Anterior cingulate cortex (tissue), 58 donors: ENCODE results near the gene IDNK.
"Not testable (repeated sequence)": the region's sequence is repeated elsewhere in the genome, so short reads cannot be mapped to it uniquely, and the experiment has no call there.

Experiments used
- DNase-seq, 58 donors: peaks; one replicate each; lab custom pipeline; 2025; lab: John Stamatoyannopoulos, UW

IDNK gene

DNA sequence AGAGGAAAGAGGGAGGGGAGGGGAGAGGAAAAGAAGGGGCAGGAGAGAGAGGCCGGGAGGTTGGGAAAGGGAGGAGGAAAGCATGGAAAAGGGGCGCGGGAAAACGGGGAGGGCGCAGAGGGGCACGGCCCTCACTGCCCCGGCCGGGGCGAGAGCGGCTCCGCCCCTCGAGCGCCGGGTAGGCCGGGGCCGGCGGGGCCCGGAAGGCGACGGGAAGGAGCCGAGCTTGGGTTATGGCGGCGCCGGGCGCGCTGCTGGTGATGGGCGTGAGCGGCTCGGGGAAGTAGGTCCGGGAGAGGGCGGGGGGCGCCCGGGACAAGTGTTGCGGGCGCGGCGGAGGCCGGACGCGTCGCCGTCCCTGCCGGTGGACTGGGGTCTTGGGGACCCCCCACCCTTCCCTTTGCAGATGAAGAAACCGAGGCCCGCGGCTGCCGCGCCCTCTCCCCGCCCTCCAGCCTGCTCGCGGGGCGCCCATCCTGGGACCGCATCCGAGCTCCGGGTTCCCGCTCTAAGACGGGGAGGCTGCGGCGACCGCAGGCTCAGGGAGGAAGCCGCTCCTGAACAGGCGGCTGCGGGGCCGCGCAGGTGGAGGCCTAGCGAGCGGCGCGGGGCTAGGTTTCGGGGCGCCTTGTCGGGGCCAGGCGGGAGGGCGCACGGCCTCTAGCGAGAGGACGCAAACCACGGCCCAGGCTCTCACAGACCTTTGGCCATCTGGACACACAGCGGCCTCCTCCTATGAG, at the start of gene IDNK:
TSS of gene IDNK (plus strand) at position 205 of the 740 bp plus-strand sequence. CDS start at position 234, 29 bp downstream.
- peak in 55 of 58 donors; percentile 21 to 86 (median 65) for DNase-seq

DNA sequence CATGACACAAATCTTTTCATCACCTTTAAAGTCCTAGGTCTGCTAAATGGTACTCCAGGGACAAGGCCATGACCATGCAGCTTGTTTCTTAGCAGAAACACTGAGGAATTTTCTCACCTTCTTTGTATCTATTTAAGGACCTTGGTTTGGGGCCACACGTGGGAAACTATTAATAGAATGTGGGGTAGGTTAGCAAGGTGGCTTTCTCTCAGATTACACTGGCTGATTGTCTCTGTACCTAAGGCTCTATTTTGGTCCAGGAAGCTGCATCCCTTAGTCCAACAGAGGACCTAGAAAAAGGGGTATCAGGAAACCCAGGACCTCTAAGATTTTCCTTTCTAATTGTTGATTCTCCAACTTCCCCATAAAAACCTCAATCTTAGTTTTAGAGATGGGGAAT, 48.5 kb upstream of the IDNK start:
- no peak for DNase-seq

DNA sequence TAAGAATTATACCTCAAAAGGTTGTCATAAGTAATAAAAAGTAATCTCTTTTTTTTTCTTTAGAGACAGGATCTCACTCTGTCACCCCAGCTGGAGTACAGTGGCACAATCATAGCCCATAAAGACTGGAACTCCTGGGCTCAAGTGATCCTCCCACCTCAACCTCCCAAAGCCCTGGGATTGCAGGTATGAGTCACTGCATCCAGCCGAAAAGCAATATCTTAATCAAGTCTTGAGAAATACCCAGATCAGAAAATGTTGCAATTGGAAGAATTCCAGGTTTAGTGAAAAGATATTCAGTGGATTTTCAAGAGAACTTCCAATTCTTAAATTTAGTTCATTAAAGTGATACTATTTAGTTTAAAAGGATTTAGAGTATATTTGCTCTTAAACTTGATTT, 40.9 kb upstream of the IDNK start:
- no peak for DNase-seq

DNA sequence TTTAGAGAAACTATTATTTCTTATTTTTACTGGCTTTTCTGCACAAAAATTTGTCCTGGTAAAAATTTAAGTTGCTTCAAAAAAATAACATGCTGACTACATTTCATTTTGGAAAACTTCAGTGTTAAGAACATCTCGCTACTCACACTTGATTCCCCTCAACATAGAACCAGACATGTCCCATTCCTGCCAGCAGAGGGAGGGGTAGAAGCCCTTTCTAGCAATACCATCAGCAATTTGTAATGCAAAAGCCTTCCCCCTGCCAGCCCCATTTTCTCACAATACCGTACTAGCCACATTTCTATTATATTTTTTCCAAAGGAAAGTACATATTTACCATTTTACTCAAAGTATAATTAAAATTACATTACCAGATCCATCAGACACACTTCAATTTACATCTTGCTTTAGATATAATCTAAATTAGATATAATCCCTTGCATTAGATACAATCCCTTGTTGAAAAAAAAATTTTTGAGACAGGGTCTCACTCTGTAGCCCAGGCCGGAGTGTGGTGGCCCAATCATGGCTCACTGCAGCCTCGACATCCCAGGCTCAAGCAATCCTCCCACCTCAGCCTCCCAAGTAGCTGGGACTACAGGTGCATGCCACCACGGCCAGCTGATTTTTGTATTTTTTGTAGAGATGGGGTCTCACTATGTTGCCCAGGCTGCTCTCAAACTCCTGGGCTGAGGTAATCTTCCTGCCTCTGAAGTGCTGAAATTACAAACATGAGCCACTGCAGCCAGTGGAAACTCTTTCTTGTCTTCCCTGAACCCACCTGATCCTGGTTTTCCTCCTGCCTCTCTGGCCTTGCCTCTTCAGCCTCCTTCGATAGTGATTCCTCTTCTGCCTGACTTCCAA, 39.6 kb upstream of the IDNK start:
- peak in 7 of 58 donors; percentile 3 to 22 (median 6) for DNase-seq

DNA sequence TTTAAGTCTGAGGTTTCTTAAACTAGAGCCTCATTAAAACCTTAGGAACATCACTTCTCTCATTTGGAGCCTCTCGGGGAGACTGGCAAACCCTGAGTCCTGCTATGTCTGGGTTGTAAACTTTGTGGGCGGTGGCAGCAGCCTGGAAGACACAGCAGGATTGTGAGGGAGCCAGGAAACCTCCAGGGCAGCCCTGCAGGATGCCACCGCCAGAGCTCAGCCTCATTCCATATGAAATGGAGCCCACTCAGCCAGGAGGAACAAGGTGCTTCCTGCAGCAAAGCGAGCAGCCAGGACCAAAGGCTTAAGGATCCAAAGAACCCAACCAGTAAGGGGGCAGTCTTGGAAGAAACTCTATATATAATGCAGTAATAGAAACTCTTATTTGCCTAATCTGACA, 37.9 kb upstream of the IDNK start:
- no peak for DNase-seq

DNA sequence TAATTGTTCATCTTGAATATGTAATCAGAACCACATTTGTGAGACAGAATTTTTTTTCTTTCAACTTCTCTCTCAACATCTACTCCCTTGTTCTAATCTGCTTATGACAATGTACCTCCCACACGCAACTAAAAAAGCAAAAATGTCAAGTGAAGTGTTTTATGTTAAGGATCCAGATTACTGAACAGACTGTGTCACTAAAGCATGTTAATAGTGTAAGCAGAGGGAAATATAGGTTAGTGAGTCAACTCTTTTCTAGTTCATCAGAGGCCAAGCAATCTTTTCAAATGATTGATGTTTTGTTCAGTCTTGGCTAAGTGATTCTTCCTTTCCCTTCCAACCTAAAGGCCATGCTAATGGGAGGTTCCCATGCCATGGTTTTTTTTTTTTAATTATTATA, 34.7 kb upstream of the IDNK start:
- no peak for DNase-seq

DNA sequence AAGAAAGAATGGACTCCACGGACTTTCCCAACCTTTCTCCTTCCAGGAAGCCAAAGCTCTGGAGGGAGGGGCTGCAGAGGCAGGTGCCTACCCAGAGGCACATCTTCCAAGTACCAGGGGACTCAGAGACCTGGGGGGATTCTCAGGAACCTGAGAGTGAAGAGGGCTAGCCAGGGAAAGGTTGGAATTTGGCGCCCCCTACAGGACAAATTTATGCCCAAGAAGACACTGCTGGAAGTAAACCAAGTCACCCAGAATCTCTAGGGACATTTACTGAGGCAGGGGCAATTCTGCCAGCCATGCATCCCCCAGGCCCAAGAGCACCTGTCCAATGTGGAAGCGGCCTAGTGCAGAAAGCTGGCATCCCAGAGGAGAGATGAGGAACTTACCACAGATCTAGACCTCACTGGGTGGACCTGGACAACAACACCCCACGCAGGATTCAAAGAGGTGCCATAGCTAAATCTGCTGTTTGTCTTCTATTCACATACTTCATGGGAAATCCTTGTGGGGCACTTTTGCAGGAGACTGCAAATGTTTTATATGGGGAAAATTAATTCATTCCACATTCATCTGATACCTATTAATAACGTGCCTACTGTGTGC, 25.9 kb upstream of the IDNK start:
- DNase-seq: peak in 19 of 58 donors; percentile 0 to 55 (median 6)

DNA sequence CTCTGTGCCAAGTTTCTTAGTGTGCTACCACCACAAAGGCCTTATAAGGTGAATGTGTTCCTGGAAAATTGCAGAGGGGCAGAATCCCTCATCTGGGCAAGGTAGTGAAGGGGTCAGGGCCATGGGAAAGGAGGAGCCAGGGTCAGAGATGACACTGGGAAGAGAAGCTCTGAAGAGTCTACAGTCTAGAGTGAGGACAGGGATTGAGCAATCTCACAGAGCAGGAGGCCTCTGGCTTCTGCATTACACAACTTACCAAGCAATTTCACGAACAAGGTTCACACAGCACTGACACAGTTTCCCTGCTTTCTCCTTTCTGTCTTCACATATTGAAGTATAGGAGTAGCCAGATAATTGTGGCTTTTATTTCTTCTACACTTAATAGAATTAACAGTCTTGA, 24.5 kb upstream of the IDNK start:
- no peak for DNase-seq

DNA sequence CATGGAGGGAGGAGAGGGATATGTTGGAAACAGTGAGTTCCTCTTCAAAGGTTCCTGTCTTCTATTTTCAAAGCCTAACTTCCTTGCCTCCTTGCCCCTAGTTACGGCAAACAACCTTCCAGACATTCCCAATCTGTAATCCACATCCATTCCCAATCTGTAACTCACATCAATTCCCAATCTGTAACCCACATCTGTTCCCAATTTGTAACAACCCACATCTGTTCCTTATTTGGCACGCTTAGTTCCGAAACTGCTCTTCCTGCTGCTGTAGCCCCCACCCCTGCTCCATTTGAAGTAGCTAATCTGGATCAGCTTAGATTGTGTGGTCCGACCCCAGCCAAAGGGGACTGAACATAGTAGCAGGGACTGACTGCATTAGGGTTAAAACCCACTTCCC, 23.9 kb upstream of the IDNK start:
- no peak for DNase-seq

DNA sequence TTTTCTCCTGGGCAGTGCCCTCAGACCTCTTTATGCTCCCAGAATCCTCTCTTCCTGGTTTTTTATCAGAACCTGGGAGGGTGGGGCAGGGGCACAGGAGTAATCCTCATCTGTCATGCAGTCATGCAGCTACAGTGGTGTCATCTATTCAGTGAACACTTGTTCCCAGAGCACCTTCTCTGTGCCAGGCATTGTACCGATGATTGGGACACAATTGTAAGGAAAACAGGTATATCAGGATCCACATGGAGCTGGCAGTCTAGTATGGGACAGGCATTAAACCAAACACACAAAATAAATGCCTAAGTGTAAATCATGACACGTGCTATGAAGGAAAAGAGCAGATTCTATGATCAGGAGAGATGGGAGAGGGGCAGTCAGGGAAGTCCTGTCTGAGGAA, 21.5 kb upstream of the IDNK start:
- no peak for DNase-seq

DNA sequence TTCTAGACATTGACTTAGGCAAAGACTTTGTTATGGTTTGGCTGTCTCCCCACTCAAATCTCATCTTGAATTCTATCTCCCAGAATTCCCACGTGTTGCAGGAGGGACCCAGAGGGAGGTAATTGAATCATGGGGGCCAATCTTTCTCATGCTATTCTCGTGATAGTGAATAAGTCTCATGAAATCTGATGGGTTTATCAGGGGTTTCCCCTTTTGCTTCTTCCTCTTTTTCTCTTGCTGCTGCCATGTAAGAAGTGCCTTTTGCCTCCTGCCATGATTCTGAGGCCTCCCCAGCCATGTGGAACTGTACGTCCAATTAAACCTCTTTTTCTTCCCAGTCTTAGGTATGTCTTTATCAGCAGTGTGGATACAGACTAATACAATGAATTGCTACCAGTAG, 15.3 kb upstream of the IDNK start:
- DNase-seq: not testable (repeated sequence)

DNA sequence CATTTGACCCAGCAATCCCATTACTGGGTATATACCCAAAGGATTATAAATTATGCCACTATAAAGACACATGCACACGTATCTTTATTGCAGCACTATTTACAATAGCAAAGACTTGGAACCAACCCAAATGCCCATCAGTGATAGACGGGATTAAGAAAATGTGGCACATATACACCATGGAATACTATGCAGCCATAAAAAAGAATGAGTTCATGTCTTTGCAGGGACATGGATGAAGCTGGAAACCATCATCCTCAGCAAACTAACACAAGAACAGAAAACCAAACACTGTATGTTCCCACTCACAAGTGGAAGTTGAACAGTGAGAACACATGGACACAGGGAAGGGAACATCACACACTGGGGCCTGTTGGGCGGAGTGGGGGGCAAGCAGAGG, 9.6 kb upstream of the IDNK start:
- DNase-seq: not testable (repeated sequence)

DNA sequence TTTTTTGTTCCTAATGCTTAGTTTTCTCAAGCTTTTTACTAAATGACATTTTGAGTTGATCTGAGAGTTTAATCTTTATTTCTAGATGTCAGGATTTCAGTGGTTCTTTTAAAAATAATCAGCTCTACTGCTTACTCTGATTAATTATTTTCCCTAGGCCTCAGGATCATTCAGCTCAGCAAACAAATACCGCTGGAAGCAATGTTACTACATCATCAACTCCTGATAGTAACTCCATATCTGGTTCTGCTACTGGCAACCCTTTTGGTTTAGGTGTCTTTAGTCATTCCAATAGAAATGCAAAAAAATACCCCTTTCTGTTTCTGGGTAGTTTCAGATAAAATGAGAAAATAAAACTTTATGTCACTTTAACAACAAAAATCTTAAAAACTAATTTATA, 5.6 kb upstream of the IDNK start:
- DNase-seq: no peak

DNA sequence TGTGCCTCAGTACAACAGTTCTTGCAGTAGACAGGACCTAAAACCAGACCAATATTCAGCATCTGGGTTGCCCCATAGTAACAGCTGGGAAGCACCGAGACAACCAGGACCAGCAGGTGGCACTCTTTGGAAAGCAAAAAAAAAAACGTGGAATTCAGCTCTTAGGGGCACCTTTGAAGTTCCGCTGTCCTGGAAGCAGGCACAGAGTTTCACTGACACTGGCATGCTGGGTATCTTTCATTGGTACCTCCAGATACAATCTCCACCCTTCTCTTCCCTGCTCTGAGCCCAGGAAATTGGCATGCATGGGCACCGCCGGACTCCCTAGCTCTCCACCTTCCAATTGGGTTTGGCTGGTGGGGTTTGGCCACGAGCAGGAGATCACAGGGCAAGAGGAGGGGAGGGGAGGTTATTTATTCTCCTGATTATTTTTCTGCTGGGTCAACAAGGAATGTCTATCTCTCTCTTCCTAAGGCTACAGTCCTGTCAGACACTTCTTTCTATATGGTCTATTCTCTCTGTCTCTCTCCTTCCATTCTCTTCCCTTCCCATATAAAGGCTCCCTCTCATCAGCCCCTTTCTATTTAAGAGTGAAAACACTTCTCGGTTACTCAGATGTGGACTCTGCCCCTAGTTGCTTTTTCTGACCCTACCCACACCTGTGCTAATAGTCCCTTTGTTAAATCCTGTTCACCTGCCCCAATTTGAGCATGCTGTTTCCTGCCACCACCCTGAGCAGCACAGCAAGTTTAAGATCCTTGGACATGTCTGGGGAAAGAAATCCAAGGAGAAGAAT, 1.9 kb upstream of the IDNK start:
- peak in 21 of 58 donors; percentile 3 to 52 (median 12) for DNase-seq

DNA sequence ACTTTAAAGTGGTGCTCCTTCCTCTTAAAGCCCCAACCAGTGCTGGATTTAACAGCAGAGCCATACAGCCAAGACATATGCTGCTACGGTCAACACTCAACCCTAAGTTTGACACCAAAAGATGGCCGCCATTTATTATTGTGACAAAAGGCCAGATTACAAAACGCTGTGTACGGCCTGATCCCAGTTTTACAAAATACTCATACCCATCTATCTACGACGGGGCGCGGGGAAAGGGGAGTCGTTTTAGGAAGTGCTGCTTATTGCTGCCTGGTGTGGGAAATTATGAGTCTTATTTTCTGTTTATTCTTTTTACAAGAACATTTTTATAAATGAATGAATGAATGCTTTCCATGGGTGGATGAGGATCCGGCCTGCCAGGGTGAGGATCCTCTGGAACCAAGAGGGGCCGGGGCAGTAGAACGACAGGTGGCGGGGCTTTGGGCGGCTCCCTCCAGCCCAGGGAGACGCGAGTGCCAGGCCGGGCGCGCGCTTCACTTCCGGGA, 457 bp upstream of the IDNK start:
- peak in 5 of 58 donors; percentile 11 to 65 (median 49) for DNase-seq

DNA sequence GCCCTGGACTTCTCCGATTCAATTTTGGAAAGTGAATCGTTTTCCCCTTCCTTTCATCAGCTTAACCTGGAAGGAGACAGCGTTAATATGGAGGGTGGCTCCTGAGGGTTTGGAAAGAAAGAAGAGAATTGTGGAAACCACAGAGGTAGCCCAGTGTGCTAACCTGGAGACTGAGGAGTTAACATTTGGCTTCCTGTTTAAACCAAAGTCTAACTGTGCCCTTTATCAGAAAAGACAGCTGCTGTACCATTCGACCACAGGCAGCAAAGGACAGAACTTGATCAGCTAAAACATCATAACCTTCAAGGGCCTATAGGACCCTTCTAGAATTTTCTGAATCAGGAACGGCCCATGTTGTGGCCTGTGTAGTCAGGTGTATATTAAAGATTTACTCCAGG, 735 bp downstream of the IDNK start:
- DNase-seq: peak in 3 of 58 donors; percentile 41 to 43 (median 42)

DNA sequence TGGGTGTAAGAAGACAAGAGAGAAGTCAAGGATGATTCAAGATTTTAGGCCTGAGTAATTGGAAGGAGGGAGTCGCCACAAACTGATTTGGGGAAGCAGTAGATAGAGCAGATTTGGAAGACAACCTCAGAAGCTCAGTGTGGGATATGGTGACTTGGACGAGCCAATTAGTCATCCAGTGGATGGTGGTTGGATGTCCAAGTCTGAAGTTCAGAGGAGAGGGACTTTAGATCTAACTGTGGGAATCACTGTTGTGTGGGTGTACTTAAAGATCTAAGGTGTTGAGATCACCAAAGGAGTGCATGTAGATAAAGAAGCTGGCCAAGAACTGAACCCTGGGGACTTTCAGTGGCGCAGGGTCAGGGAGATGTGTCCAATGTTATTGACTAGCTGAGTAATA, 2.2 kb downstream of the IDNK start:
- no peak for DNase-seq

DNA sequence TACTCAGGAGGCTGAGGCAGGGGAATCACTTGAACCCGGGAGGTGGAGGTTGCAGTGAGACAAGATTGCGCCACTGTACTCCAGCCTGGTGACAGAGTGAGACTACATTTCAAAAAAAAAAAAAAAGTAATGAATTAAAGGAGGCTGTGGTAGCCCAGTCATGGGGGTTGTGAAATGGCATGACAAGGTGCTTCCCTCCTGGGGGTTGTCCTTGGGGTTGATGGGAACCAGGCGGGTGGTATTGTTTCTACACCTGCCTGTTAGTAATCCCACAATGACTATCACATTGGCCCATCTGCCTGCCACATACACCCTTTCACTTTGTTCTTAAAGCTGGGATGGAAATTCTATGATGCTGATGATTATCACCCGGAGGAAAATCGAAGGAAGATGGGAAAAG, 5.6 kb downstream of the IDNK start:
- no peak for DNase-seq

DNA sequence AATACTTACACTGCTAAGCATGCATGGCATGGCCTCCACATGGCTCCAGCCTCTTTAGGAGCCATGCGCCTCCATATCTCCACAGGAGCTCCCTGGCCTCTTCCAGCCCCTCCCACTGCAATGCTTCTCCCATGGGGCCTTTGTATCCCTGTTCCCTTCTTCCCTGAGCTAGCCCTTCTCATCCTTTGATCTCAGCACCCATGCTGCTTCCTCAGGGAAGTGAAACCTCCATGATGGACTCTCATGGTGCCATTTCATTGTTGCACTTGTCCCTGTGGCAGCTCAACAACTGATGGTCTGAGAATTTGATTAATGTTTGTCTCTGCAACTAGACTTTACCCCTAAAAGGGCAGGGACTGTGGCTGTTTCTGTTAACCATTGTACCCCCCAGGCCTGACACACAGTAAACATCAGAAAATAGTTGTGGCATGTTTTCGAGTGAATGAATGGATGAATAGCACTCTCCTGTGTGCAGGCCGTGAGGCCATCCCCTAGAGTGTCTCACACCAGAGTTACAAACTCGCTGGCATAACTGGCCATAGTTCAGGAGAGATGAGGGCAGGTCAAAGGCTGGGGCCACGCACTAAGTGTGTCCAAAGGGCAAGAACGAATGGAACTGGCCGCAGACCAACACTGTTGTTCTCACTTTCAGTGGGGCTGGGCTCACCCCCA, 6.6 kb downstream of the IDNK start:
- no peak for DNase-seq
